Ishikawa (cell line): Measurements from ENCODE around the gene MBNL1.

Source experiments
- CEBPB ChIP-seq: IDR thresholded peaks from 2 replicates; pipeline ENCODE4 v1.6.1; 2012
- CREB1 ChIP-seq: IDR thresholded peaks from 2 replicates; pipeline ENCODE4 v1.6.1; 2012; ENCODE audit warnings: low read depth
- EGR1 ChIP-seq: IDR thresholded peaks from 2 replicates; pipeline ENCODE4 v1.6.1; 2012
- EP300 ChIP-seq: IDR thresholded peaks from 2 replicates; pipeline ENCODE4 v1.6.1; 2012; ENCODE audit warnings: borderline replicate concordance
- MAX ChIP-seq: IDR thresholded peaks from 2 replicates; pipeline ENCODE4 v1.6.1; 2012
- NFIC ChIP-seq: IDR thresholded peaks from 2 replicates; pipeline ENCODE4 v1.6.1; 2012
- RAD21 ChIP-seq: IDR thresholded peaks from 2 replicates; pipeline ENCODE4 v1.6.1; 2012; ENCODE audit warnings: low read depth
- REST ChIP-seq: IDR thresholded peaks from 2 replicates; pipeline ENCODE4 v1.6.1; 2012; ENCODE audit warnings: low read depth, mild to moderate bottlenecking
- TAF1 ChIP-seq: IDR thresholded peaks from 2 replicates; pipeline ENCODE4 v1.6.1; 2012; ENCODE audit warnings: low read depth, mild to moderate bottlenecking
- TEAD4 ChIP-seq: IDR thresholded peaks from 2 replicates; pipeline ENCODE4 v1.6.1; 2012
- YY1 ChIP-seq: IDR thresholded peaks from 2 replicates; pipeline ENCODE4 v1.6.1; 2012; ENCODE audit warnings: low read depth
- TF ChIP-seq, protein P1 (sequence below): IDR thresholded peaks from 2 replicates; pipeline ENCODE4 v1.6.1; 2012

GRCh38 chr3:152455989-152456388 is 187.3 kb downstream of the MBNL1 start:
- no peak for TF ChIP-seq MAX
- no peak for TF ChIP-seq REST
- TF ChIP-seq CEBPB = no peak
- no peak for TF ChIP-seq YY1
- no peak for TF ChIP-seq RAD21
- no peak for TF ChIP-seq CREB1
- no peak for TF ChIP-seq TEAD4
- TF ChIP-seq, protein P1, sequence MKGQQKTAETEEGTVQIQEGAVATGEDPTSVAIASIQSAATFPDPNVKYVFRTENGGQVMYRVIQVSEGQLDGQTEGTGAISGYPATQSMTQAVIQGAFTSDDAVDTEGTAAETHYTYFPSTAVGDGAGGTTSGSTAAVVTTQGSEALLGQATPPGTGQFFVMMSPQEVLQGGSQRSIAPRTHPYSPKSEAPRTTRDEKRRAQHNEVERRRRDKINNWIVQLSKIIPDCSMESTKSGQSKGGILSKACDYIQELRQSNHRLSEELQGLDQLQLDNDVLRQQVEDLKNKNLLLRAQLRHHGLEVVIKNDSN = no peak
- no peak for TF ChIP-seq EP300
- no peak for TF ChIP-seq TAF1
- TF ChIP-seq NFIC = no peak
- TF ChIP-seq EGR1 = no peak
